NCI-H1694 treated with DMSO at 0.1 percent for 48 hours (cell line): Measurements from ENCODE around the gene ACKR1.
A peak's percentile ranks its signal among the peaks of the same experiment; 100 is the strongest.

Source experiments
- DNase-seq: peaks from one replicate; lab custom pipeline; 2025; lab: John Stamatoyannopoulos, UW

The ACKR1 gene, protein sequence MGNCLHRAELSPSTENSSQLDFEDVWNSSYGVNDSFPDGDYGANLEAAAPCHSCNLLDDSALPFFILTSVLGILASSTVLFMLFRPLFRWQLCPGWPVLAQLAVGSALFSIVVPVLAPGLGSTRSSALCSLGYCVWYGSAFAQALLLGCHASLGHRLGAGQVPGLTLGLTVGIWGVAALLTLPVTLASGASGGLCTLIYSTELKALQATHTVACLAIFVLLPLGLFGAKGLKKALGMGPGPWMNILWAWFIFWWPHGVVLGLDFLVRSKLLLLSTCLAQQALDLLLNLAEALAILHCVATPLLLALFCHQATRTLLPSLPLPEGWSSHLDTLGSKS

DNA sequence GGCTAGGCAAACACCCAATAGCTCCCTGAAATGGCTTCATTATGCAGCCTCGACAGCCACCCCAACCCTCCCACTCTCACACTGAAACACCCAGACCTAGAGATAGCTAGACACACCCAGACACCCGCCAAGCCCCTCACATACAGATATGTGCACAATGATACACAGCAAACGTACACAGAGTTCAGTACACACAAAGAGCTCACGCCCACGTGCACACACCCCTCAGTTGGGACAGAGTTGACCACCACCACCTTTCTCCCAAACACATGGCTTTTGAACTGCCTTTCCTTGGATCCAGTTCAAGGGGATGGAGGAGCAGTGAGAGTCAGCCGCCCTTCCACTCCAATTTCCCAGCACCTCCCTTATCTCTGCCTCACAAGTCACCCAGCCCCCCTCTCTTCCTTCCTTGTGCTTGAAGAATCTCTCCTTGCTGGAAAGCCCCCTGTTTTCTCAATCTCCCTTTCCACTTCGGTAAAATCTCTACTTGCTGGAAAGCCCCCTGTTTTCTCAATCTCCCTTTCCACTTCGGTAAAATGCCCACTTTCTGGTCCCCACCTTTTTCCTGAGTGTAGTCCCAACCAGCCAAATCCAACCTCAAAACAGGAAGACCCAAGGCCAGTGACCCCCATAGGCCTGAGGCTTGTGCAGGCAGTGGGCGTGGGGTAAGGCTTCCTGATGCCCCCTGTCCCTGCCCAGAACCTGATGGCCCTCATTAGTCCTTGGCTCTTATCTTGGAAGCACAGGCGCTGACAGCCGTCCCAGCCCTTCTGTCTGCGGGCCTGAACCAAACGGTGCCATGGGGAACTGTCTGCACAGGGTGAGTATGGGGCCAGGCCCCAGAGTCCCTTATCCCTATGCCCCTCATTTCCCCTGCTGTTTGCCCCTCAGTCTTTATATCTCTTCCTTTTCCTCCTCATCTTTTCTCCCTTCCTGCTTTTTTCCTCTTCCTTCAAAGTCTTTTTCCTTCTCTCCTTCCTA lies at the start of gene ACKR1:
Gene ACKR1, plus strand, starts transcription at position 715 of the 981 bp plus-strand sequence. Its CDS starts 85 bp downstream, at position 800.
- no peak for DNase-seq

DNA sequence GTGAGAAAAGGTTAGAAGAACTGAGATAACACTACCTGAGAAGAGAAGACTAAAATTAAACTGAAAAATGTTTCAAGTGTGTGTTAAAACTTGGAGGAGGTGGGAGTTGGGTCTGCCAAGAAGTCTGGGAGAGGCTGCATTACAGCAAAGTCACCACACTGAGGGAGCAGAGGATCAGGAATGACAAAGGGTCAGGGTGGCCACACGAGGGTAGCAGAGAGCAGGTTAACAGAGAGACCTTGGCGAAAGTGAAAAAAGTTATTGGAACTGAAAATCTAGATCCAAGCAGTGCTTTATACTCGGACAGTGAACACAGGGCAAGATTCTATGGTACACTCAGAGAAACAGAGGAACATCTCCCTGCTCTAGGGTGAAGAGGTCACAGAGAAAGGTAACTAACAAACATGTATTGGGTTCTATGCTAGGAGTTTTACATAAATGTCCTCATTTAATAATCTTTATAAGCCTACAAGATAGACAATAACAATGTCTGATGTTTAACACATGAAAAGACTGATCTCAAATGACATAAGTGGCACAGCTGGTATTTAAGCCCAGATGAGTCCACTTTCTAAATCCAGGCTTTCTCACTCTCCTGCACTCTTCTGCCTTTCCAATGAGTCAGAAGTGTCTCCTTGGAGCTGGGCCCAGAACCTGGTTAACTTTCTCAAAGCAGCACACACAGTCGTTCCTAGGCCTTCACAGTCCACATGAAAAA lies 43.5 kb upstream of the ACKR1 start:
- peak; percentile 58 for DNase-seq

DNA sequence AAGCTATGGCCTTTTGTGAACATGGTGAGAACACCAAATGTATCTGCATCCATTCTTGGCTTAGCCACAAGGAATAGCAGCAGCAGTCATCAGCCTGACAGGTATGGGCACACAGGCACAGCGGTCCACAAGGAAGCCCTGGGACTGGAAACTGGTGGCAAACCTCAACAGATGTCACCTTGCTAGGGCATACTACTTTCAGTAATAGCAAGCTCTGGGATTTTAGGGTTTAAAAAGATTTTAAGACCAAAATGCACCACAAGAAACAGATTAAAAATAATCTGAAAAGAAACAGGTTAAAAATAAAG lies 43.0 kb upstream of the ACKR1 start:
- no peak for DNase-seq

DNA sequence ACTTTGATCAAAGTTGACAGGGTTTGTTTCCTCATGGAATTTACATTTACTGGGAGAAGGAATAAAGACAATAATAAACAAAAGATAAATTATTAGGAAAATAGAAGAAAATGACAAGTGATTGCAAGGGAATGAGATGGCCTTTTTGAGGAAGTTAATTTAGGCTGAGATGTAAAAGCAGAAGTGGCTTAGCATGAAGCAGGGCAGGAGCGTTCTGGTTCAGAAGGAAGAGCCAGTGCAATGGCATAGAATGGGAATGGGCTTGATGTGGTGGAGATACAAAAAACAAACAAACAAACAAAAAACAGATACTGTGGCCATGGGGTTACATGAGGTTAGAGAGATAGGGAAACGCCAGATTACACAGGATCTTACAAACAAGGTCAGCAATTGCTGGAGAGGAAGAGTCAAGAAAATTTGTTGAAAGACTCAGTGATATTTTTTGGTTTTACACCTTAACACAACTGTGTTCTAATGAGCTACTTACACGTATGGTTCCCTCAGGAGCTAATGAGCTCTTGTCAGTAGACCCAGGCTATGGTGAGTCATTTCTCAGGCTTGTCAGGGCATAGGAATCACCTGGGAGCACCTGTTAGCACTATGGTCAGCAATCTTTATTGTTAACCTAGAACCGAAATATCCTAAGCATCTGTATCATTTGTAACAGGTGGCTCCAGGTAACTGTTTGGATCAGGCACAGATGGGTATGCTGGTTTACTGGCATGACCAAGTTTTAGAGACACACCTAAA lies 42.0 kb upstream of the ACKR1 start:
- no peak for DNase-seq

DNA sequence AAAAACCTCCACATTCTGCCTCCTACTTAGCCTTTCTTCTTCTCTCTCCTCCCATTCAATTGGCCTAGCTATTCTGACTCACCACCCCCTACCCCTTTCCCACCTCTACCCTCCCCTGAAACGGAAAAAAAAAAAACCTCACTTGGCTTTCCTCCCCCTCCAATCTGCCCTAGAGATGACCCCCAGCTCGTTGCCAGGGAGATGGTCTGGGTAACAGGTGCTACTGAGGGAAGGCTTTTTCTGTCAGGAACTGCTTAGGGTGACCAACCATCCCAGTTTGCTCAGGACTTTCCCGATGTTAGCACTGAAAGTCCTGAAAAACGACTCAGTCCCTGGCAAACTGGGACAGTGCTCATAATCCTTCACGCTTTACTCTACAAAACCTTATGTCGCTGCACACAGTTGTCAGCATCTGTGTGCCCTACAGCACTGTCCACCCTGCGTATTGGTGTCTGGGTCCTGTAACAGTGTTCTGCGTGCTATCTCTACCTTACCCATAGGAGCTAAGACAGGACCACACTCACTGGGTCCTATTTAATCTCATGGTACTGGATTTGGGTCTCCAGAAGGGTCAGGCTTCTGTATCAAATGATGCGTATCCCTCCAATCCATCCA lies 41.0 kb upstream of the ACKR1 start:
- DNase-seq: no peak

DNA sequence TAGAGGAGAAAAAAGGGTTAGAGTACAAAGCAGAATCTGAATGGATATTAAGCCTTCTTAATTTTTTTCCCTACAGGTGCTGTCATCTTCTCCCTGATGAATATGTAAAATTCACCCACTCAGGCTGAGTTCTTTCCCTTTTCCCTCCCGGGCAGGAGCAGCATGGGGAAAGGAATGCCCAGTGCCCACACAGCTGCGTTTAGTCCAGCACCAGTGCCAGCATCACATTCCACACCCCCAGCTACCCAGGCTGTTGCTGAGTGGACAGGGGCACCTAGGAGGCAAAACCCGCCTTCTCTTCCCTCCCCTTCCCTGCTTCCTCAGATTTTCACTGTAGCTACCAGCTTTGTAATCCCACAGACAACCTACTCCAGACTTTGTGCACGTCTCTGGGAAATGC lies 36.6 kb upstream of the ACKR1 start:
- no peak for DNase-seq

DNA sequence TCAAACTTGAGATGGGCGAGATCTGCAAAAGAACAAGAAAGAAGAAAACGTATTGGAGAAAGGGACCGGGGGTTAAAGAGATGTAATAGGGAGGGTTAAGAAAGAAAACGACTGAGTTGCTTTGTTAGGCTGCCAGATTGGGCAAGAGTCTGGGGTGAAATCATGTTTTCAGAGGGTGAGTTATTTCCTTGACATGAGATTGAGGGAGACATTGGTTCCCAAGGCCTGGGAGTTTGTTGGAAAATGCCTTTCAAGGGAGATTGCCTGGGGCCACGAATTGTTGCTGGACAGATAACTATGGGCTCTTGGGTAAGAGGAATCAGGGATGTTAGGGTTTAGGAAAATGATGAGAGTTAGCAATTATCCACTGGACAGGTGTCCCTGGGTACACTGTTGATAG lies 34.0 kb upstream of the ACKR1 start:
- DNase-seq: no peak

DNA sequence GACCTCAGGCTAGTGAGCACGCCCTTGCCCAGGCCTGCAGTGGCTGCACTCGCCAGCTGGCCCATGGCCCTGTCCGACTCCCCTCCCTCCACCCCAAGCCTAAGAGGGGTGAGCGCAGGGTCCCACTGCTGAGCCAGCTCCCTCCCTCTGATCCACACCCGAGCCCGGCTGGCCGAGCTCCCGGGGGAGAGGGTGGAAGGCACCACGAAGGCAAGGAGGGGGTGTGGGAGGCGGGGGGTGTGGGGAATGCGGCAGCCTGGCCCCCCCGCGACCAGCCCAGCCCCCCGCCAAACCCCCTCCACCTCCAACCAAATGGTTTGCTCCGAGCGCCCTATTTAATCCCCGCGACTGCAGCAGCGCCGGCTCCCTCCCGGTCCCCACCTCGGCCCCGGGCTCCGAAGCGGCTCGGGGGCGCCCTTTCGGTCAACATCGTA lies 33.4 kb upstream of the ACKR1 start, which contains the start of gene CADM3:
Gene CADM3, plus strand, starts transcription at position 362 of the 434 bp plus-strand sequence. CDS start 151 bp downstream, outside the sequence.
- DNase-seq: no peak

DNA sequence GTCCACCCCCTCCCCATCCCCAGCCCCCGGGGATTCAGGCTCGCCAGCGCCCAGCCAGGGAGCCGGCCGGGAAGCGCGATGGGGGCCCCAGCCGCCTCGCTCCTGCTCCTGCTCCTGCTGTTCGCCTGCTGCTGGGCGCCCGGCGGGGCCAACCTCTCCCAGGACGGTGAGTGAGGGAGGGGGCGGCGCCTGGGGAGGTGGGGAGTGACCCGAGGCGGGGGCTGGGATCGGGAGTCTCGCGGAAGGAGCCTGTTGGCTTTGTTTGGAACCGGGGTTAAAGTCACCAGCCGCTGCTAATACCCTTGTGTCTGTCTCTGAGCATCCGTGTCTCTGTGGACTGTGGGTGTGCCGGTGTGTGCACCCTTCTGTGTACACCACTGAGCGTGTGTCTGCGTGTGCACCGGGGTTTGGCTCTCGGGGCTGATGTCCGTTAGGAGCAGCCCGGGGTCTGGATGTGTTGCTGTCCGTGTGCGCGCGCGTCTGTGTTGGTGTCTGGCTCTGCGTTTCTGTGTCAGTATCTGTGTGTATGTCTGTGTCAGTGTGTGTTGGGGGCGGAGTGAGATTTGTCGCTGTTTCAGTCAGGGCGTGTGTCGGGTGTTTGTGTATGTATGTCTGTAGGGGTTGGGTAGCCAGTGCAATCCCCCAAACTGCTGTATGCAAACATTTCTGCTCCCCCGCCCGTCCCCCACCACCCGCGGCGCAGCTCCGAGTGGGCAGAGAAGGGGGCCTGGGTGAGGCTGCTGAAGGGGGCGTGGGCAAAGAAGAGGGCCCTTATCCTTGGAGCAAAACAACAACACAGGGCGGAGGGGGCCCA lies 32.8 kb upstream of the ACKR1 start:
- DNase-seq: no peak

DNA sequence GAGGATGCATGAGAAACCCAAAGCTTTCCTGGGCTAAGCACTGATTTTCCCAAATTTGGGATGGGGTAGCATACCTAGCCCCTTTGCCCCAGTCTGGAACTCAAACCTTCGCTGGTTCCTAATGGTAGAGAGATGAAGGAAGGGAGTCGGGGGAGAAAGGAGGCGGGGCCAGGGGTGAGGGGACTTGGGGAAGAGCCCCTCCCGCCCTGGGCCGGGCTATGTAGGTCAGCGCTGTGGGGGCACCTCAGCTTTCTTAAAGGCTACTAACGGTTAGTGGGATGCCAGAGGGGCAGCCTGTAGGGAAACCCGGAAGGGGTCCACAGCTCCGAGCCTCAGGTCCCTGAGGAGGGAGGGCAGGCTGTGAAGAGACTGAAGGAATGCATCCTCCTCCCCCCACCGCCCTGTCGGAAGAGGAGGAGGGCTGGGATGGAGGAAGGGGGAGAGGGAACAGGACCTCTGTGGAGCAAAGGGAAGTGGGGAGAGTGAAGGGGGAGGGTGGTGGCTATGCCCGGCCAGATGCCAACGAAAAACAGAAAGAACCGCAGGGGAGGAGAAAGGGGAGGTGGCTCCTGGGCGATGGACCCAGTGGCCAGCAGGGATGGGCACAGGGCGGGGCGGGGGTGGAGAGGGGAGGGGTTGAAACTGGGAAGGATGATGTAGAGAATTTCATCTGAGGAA lies 31.9 kb upstream of the ACKR1 start:
- no peak for DNase-seq

DNA sequence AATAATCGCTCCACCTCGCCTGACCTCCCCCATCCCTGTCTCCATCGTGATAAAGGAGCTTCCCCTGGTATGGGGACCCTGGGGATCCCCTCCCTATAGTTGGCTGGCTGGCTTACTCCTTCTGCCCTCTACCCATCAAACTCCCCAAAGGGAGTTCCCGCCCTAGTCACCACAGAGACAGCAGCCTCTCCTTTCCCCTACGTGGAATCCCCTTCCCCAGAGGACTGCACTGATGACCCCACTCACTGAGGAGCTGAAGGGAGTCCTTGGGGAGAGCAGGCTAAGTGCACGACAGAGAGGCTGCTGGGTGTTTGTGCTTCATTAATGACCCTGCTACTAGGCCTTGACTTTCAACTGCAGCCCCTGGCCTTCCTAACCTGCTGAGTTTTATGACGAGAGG lies 31.4 kb upstream of the ACKR1 start:
- no peak for DNase-seq

DNA sequence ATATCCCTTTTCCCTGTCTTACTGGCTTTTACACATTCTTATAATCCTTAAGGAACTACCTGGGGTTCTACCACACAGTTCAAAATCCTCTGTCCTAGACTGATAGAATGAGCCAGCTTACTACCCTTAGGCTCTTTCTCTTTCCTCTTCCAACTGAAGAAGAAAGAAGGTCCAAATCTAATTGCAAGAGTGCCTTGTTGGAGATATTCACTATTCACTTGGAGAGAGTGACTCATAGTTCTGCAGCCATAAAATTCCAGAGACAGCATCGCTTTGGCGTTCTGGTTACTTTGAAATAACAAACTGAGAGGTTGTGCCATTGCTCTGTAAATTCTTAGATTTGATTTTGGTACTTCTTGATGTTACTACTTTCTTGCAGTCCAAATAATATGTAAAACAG lies 29.1 kb upstream of the ACKR1 start:
- no peak for DNase-seq

DNA sequence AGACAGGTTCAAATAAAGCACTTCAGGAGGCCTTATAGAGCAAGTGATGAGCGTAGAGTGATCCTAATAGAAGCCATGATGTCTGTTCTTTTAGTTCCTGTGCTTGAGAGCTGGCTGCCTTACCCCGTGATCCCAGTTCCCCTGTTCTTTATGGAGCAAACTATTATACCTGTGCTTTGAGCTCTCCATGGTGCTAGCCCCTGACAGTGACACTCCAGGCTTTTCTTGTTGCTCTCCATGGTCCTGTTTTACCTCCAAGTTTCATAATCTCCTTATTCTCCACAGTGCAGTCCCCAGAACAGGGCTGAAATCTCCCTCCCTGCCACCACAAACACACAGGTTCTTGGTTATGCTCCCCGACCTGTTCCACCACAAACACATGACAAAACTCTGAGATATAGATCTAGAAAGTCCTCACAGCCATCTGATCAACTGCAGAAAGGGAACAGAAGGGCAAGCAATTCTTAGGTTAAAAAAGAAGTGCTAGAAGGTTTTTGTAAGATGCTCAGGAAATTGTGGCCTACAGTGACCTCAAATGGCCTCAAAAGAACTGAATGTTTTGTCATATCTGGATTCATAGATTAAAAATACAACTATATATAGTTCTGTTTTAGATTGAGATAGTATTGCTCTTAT lies 27.3 kb upstream of the ACKR1 start:
- DNase-seq: no peak

DNA sequence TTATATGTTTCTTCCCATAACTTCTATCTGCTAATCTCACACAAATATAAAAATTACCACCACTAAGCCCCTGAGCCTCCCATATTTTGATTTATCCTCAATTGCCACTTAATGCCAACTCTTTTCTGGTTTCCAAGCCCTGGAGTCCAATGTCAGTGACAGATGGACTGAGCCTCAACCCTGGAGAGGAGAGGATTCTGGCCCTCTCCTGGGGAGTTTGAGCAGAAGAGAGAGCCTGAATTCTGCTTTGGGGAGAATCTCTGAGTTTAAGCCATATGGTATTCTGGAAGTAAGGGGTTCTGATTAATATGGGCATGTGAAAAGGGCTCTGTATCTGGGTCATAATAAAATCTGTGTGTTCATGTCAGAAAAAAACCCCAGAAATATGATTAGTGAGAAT lies 24.8 kb upstream of the ACKR1 start:
- DNase-seq: no peak

DNA sequence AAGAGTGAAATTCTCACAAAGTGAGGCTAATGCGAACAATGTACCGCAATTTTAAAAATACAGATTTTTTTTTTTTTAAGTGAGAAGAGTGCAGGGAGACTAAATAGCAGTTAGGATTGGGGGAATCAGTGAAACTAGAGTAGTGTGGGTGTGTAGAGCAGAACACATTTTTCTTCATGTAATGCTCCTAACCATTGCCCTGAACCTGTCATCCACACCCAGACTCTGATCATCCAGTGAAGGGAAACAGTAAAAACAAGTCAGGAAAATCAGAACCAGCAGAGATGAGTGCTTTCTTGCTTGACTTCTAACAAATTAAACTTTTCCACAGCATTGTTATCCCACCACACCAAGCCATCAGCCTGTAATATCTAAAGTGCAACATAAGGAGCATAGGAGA lies 24.2 kb upstream of the ACKR1 start:
- no peak for DNase-seq

DNA sequence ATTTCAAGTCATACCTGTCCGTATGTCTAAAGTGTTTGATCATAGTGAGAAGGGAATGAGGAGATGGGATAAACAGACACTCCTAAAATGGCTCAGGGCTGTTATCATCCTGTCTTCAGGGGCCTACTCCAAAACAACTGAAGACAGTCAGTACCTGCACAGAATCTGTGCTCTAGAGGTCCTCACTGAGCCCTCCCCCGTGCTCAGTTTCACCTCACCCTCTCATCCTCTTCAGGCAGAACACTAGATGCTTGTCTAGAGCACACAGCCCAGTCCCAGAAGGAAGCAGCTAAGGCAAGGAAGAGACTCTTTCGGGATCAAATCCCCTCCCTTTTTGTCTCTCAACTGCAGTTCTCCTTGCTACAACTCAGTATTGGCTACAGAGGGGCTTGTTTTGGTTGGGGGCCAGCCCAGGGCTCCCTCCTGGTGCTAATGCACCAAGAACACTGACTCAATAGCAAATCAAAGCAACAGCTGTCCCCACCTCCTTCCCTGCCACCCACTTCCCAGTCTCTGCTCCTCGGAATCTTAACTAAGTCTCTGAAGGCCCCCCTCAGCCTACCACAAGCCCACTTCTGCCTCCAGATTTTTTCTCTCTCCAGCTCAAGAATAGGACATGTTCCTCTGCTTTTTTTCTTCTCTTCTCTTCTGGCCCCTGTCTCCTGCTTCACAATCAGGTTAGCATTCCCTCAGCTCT lies 23.2 kb upstream of the ACKR1 start:
- no peak for DNase-seq

DNA sequence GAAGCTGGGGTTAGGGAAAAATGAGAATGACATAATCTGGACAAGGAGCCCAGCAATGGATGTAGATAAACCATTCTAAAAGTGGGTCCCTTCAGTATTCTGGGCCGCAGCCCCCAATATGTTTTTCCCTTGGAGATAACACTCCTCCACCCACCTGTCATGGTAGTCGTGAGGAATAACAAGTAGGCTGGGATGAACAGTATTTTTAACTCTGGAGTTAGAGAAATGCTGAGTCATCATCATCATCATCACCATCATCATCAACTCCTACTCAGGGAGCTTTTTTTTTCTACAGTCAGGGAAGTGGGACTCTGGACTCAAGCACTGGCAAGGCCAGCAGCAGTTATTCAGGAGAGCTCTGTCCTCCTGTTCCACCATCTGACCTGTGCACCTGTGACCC lies 20.5 kb upstream of the ACKR1 start:
- DNase-seq: no peak

DNA sequence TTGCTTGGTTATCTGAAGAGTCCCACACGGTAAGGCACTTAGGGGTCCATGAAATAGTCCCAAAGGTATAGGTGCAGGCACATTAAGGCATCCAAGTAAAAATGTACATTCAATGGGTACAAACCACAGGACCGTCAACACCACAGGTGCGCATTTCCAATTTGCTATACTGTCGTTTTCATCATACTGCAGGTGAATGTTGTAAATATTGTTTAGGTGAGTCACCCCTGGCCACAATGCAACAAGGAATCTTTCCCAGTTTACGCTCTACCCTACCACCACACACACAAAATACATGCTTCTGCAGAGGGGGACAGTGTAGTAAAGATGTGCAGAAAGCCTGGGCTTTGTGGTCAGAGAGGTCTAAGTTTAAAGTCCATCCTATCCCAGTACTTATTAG lies 19.6 kb upstream of the ACKR1 start:
- no peak for DNase-seq

DNA sequence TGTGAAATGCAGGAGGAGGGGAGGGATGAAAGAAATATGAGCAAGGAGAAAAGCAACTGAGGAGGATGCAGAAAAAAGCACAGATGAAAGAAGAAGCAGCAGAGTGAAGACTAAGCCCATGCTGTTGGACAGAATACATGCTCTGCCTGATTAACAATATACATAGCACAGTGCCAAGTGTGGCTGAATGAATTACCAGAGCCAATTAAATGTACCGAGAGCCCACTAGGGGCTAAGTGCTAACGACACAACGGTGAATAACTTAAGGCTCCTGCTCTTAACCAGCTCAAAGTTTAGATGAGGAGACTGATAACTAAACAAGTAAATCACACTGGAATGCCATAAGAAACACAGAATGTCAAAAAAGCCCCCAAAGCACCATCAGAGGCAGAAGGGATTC lies 17.6 kb upstream of the ACKR1 start:
- no peak for DNase-seq
